Thyroid gland (tissue), 4 donors: ENCODE data around the gene MARK1.

Source experiments
- POLR2A ChIP-seq, 2 donors: fragments of 450-650 bp; IDR thresholded peaks; one replicate each; pipeline ENCODE4 v1.6.1; 2017; ENCODE audit warnings: antibody characterized with exemption in 2 of 2, mild to moderate bottlenecking in 2 of 2, moderate library complexity in 1 of 2
- TF ChIP-seq, protein P1 (sequence below), 6 experiments: fragments of 200-600 bp in 3 of 6; fragments of 450-650 bp in 3 of 6; sonication (generic) in 3 of 6; IDR thresholded peaks; one replicate each; pipeline ENCODE4 v1.5.1; 2016 to 2019; ENCODE audit warnings: antibody characterized with exemption in 6 of 6, mild to moderate bottlenecking in 2 of 6, inconsistent platforms in 1 of 6, moderate library complexity in 1 of 6

DNA sequence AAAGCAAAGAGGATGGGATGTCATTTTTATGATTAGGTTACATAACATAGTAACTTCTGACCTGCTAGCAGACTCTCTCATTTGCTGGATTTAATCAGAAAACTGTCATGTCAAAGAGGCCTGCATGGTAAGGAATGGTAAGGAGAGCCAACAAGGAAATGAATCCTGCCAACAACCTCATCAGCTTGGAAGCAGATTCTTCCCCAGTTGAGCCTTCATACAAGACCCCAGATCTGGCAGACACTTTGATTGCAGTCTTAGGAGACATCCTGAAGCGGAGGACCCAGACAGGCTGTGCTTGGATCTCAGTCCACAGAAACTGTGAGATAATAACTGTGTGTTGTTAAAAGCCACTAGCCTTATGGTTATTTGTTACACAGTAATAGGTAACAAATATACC is 27.6 kb upstream of the MARK1 start:
- TF ChIP-seq POLR2A (IDR thresholded peaks at IDR 0.05): no peak
- TF ChIP-seq, protein P1, sequence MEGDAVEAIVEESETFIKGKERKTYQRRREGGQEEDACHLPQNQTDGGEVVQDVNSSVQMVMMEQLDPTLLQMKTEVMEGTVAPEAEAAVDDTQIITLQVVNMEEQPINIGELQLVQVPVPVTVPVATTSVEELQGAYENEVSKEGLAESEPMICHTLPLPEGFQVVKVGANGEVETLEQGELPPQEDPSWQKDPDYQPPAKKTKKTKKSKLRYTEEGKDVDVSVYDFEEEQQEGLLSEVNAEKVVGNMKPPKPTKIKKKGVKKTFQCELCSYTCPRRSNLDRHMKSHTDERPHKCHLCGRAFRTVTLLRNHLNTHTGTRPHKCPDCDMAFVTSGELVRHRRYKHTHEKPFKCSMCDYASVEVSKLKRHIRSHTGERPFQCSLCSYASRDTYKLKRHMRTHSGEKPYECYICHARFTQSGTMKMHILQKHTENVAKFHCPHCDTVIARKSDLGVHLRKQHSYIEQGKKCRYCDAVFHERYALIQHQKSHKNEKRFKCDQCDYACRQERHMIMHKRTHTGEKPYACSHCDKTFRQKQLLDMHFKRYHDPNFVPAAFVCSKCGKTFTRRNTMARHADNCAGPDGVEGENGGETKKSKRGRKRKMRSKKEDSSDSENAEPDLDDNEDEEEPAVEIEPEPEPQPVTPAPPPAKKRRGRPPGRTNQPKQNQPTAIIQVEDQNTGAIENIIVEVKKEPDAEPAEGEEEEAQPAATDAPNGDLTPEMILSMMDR (IDR thresholded peaks at IDR 0.05): no peak
